Measurements from ENCODE around the gene PKMYT1.

The PKMYT1 gene

GRCh38 chr16:2980227-2981176, at the start of gene PKMYT1:
PKMYT1 (minus strand) TSS chr16:2980446; CDS start chr16:2979657, 789 bp downstream.
- DNase-seq, result no peak

GRCh38 chr16:3029491-3030221, 49.4 kb upstream of the PKMYT1 start:
- no peak for DNase-seq

- DNase-seq, result no peak
These were observed 48.6 kb upstream of the PKMYT1 start for GRCh38 chr16:3028716-3029319.

GRCh38 chr16:3027983-3028715, 47.9 kb upstream of the PKMYT1 start:
- DNase-seq, result no peak

GRCh38 chr16:3027489-3027795, 47.2 kb upstream of the PKMYT1 start:
- DNase-seq, result no peak

GRCh38 chr16:3026609-3027488, 46.6 kb upstream of the PKMYT1 start:
- no peak for DNase-seq

GRCh38 chr16:3026003-3026378, 45.7 kb upstream of the PKMYT1 start:
- DNase-seq, result no peak

GRCh38 chr16:3025032-3026002, 45.1 kb upstream of the PKMYT1 start:
- no peak for DNase-seq

- DNase-seq, result peak; percentile 82
These were observed 43.6 kb upstream of the PKMYT1 start, which contains the start of the genes HCFC1R1 and THOC6 for GRCh38 chr16:3023669-3024478. HCFC1R1 (minus strand) TSS chr16:3023942; CDS start chr16:3023941, 1 bp downstream. THOC6 (plus strand) TSS chr16:3024035; CDS start chr16:3024327, 292 bp downstream.

GRCh38 chr16:3023415-3023668, 43.1 kb upstream of the PKMYT1 start:
- no peak for DNase-seq

- no peak for DNase-seq
These were observed 42.6 kb upstream of the PKMYT1 start for GRCh38 chr16:3022684-3023414.

GRCh38 chr16:3022208-3022683, 42.0 kb upstream of the PKMYT1 start:
- no peak for DNase-seq

- DNase-seq, result no peak
These were observed 41.4 kb upstream of the PKMYT1 start for GRCh38 chr16:3021449-3022207.

GRCh38 chr16:3020604-3021448, 40.6 kb upstream of the PKMYT1 start:
- no peak for DNase-seq

GRCh38 chr16:3020247-3020603, 40.0 kb upstream of the PKMYT1 start, which contains the start of gene TNFRSF12A:
TNFRSF12A (plus strand) TSS chr16:3020368; CDS start chr16:3020398, 30 bp downstream.
- no peak for DNase-seq

- no peak for DNase-seq
These were observed 39.5 kb upstream of the PKMYT1 start for GRCh38 chr16:3019594-3020246.
